Posterior vena cava (tissue), 2 donors: Measurements from ENCODE around the gene TNFAIP3. TPM values are rescaled to one million over a fixed set of nuclear protein-coding genes. Genes with fewer than 3 reads are reported as not detected.
A peak's percentile ranks its signal among the peaks of the same experiment; 100 is the strongest.
"Not testable (repeated sequence)": the region's sequence is repeated elsewhere in the genome, so short reads cannot be mapped to it uniquely, and the experiment has no call there.

Source experiments
- DNase-seq: peaks from one replicate; pipeline ENCODE4 v3.0.0-alpha.2; 2020; ENCODE audit warnings: low spot score
- intact Hi-C, 2 donors: fragments of 100-400 bp; cut with DNase I; formaldehyde crosslinking; loops; one replicate each; pipeline versions ENCODE4 v1.14.1 to v1.14.2; 2022 to 2023
- total RNA-seq, 2 donors: library from RNA; stranded (reverse); fragmentation: NEBNext Ultra II Directional; extraction: Animal tissue kit (Norgen Biotek cat#: 25700); gene quantifications; one replicate each; pipeline ENCODE4 v1.2.1, GENCODE V29; 2021
- donor health status: DM: yes; HTN: yes; CAD: no.
- donor health status: DM: yes; HTN: yes; CAD: no.

The TNFAIP3 gene
- total RNA-seq, 2 donors from 2014 or later: 19.0 to 28.6 TPM

DNA sequence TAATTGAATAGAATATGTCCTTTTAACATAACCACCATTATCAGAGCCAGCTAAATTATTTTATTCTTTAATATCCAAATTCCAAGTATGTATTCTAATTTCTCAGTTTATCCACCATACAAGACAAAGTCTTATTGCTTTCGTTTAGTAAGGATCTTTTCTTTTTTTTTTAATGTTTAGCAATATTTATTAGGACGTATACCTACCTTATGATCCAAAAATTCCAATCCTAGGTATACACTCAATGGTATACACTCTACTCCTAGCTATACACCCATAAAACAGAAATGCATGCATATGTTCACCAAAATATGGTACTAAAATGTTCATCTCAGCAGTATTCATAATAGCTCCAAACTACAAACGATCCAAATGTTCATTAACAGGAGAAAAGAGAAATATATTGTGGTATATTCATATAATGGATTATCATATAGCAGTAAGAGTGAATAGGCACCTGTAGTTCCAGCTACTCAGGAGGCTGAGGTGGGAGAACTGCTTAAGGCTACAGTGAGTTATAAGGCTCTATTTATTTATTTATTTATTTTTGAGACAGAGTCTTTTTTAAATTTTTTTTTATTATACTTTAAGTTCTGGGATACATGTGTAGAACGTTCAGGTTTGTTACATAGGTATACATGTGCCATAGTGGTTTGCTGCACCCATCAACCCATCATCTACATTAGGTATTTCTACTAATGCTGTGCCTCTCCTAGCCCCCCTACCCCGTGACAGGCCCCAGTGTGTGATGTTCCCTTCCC lies 17.3 kb downstream of the TNFAIP3 start:
- DNase-seq: no peak
- intact Hi-C loops: no loop called here

DNA sequence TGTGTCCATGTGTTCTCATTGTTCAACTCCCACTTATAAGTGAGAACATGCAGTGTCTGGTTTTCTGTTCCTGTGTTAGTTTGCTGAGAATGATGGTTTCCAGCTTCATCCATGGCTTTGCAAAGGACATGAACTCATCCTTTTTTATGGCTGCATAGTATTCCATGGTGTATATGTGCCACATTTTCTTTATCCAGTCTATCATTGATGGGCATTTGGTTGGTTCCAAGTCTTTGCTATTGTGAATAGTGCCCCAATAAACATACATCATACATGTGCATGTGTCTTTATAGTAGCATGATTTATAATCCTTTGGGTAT lies 17.8 kb downstream of the TNFAIP3 start:
- intact Hi-C loops, DNase-seq: not testable (repeated sequence)

DNA sequence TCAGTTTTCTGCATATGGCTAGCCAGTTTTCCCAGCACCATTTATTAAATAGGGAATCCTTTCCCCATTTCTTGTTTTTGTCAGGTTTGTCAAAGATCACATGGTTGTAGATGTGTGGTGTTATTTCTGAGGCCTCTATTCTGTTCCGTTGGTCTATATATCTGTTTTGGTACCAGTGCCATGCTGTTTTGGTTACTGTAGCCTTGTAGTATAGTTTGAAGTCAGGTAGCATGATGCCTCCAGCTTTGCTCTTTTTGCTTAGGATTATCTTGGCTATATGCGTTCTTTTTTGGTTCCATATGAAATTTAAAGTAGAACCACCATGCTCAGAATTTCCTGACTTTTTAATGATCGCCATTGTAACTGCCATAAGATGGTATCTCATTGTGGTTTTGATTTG lies 19.2 kb downstream of the TNFAIP3 start:
- intact Hi-C loops, DNase-seq: not testable (repeated sequence)

DNA sequence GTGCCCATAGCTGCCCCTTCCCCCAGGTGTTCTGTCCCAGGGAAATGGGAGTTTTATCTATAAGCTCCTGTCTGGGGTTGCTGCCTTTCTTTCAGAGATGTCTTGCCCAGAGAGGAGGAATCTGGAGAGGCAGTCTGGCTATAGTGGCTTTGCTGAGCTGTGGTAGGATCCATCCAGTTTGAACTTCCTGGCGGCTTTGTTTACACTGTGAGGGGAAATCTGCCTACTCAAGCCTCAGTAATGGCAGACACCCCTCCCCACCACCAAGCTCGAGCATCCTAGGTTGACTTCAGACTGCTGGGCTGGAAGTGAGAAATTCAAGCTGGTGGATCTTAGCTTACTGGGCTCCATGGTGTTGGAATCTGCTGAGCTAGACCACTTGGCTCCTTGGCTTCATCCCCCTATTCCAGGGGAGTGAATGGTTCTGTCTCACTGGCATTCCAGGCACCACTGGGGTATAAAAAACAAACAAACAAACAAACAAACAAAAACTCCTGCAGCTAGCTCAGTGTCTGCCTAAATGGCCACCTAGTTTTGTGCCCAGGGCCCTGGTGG lies 24.0 kb downstream of the TNFAIP3 start:
- DNase-seq: no peak
- intact Hi-C loops: loop anchor here in 1 of 2 donors (5.0 kb wide), 1 partner anchor 1194 kb away; no protein-coding TSS in a partner anchor

DNA sequence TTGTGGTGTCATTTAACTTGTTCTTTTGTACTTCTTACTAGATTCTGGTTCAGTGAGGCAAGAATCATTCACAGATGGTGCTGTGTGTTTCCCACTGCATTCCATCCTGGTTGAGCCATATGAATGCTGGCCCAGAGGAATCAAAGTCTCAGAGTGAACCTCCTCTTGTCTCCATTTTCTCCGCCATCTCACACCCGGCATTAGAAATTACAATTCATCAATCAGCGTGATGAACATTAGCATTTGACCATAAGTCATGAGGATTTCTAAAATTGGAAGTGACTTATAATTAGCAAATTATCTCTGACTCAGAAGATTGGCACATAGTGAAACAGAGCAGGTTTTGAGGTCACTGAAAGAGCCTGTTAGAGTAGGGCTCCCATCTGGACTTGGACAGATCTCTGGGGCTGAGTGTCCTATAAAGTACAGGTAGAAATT lies 25.2 kb downstream of the TNFAIP3 start:
- intact Hi-C loops: loop anchor here in 1 of 2 donors (5.0 kb wide), 1 partner anchor 1195 kb away; no protein-coding TSS in a partner anchor
- no peak for DNase-seq

DNA sequence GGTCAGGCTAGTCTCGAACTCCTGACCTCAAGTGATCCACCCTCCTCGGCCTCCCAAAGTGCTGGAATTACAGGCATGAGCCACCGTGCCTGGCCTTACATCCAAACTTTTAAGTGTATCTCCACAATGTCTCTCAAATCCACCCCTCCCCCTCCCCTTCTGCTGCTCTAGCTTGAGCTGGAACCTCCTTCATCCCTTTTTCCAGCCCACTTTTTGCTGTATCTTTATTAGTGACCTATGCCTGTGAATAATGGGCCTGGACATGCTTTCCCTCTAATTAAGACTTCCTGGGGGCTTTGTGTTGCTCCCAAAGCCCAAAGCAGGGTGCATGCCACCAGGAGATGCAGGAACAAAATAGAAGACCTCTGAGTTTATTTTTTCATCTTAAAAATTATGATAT lies 26.1 kb downstream of the TNFAIP3 start:
- DNase-seq: no peak
- intact Hi-C loops: loop anchor here in 1 of 2 donors (5.0 kb wide), 1 partner anchor 1196 kb away; no protein-coding TSS in a partner anchor

DNA sequence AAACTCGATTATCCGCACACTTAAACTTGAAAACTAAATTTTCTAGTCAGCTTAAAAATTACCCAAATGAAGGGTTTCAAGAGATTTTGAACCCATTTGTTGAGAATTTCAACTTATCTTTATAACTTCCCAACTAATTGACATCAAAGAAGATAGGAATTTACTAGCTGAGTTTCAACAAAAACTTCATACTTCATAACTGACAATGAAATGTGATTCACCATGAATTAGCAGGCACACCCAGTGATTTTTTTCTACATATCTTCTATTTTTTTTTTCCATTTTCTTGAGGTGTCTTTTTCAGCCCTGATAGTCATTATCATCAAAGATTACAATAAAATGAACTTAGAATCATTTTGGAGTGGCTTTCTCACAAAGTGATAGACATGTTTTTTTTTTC lies 26.7 kb downstream of the TNFAIP3 start:
- intact Hi-C loops: loop anchor here in 1 of 2 donors (5.0 kb wide), 1 partner anchor 1196 kb away; no protein-coding TSS in a partner anchor
- DNase-seq: no peak

DNA sequence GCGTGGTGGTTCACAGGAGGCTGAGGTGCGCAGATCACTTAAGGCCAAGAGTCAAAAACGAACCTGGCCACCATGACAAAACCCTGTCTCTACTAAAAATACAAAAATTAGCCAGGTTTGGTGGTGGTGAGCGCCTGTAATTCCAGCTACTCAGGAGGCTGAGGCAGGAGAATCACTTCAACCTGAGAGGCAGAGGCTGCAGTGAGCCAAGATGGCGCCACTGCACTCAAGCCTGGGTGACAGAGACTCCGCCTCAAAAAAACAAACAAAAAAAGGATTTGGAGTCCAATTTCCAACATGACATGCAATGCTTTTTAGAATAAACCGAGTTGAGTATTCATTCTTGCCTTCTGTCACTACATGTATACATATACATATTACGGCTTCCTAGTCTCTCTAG lies 27.3 kb downstream of the TNFAIP3 start:
- DNase-seq: not testable (repeated sequence)
- intact Hi-C loops: loop anchor here in 1 of 2 donors (5.0 kb wide), 1 partner anchor 1197 kb away; no protein-coding TSS in a partner anchor

DNA sequence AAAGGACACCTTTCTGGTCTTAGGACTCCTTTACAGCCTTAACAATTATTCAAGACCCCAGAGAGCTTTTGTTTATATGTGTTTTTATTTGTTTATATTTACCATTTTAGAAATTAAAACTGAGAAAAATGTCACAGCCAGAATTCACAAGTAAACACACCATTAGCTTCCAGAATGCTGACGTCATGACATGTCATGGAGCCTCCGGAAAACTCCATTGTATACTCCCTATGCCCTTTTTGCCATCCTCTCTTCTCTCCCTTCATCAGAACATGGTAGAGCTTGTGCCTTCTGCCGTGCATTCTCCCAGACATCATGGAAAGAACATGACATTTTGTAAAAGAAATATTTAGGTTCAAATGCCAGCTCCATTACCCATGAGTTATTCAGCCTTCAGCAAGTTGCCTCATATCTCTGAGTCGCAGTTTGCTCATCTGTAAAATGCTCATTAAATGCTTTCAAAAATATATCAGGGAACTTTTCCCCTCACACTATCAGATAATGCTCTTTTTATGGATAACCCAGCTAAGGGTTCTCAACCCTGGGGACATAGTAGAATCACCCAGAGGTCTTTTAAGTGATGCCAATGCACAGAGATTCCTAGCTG lies 27.8 kb downstream of the TNFAIP3 start:
- intact Hi-C loops: loop anchor here in 1 of 2 donors (5.0 kb wide), 1 partner anchor 1198 kb away; no protein-coding TSS in a partner anchor
- DNase-seq: no peak

DNA sequence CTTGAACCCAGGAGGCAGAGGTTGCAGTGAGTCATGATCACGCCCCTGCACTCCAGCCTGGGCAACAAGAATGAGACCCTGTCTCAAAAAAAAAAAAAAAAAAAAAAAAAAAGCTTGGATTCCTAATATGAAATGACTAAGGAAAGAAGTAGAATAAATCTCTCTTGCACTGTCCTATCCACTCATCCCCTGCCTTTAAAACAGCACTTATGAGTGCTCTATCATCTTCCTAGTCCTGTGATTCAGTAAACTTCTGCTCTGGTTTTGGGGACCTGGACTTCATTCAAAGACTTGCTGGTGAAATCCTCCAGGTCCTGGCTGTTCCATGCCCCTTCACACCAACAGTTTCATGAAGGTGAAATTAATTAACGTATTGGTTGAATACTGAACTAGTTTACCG lies 29.6 kb downstream of the TNFAIP3 start:
- no peak for DNase-seq
- intact Hi-C loops: no loop called here

DNA sequence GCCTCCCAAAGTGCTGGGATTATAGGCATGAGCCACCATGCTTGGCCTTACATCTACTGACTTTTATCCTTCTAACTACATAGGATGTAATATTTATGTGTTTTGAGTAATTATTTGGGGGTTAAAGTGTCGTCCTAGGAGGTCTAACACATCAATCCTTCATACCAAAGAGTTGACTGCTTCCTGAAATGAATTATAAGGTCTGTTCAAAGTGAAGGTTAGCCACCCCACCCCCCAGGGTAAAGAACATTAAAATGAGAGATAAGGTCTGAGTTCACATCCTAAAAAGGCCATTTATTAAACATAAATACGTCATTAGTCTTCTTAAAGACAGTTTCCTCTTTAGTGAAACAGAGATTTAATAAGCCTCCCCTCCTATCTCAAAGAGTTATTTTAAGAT lies 33.8 kb downstream of the TNFAIP3 start:
- intact Hi-C loops: no loop called here
- no peak for DNase-seq

DNA sequence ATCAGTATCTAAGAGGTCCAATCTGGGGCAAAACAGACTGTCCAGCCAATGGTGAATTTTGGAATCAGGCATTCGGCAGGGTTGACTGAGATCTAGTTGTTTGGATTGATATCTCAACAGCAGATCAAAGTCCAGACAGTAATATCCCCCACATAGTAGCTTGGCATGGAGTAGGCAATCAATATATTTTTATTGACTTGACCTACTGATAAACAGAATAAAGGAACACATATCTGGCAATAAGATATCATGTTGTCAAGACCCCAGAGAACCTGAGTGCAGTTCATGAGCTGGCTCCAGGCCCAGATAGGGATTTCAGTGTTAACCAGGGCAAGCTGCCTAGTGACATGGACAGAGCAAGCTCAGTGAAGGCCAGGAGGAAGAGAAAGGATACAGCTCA lies 34.4 kb downstream of the TNFAIP3 start:
- intact Hi-C loops: no loop called here
- DNase-seq: no peak

DNA sequence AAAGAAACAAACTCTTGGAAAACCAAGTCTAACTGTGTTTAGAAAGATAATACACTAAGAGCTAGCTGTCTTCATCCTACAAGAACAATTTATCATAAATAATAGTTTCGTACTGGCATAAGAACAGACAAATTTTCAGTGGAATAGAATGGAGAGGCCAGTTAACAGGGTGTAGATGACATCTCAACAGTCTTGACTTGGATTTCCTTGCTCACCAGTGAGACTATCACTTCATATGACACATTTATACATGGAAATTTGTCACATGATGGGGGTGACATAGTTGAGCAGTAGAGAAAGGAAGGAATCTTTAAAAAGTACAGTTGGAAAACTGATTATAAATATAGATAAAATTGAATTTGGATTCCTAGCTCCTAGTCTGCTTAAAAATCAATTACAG lies 35.6 kb downstream of the TNFAIP3 start:
- intact Hi-C loops: no loop called here
- DNase-seq: no peak

DNA sequence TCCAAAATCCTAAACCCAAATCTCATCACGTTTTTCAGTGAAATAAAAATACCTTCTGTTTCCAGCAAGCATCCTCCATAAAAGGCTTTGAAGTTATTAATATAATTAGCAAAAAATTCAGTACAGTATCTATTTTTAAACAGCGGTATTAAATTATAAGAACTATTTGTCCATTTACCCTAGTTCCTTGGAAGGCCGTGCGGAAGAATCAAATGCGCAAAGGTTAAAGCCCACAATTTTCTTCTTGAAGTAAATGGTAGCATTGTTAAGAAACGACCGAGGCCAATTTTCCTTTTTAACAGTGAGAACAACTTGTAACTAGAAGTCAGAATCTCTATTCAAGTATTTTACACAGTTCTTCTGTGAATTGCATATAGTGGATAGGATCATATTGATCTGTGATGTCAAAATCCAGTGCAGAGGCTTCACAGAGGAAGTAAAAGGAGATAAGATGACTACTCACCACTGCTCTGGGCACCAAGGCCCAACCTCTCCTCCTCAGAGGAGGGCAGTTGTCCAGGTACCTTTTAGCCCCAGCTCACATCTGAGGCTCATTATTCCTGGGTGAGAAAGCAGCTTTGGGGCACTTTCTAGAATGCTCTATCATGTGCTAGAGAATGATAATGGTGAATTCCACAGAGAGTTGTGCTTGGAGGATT lies 36.3 kb downstream of the TNFAIP3 start:
- no peak for DNase-seq
- intact Hi-C loops: no loop called here

DNA sequence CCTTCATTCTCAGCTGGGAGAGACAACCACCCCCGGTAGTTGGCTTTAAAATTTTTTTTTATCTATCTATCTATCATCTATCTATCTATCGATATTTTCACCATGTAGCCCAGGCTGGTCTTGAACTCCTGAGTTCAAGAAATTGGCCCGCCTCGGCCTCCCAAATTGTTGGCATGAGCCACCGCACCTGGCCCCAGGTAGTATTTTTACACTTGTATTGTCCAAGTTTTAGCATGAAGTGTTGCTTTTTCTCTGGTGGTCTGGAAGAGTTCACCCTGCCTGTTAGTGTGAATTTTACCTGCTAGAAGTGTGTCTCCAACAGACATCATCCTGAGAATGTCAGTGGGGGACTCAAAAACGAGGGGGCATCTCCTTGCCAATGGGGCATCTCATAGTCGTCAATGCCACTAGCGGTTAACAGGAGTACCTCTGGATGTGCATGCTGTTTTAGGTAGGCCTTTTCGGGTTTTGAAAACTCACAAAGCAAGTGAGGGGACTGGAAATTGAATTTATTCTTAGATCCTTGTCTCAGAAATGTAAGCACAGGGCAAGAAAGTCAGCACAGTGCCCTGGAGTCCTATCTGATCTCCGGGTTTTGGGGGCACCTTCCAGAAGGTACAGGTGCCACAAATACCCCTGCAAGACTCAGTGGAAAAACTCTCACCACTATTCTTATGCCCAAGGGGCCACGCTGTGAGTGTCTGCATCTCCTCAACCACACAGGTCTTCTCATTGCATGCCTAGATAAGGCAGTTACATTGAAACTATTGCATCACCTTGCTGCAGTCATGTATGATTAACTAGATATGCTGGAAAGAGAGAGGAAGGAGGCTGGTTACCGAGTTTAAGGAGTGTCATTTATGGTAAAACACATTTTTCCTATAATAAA lies 37.1 kb downstream of the TNFAIP3 start:
- DNase-seq: no peak
- intact Hi-C loops: no loop called here

DNA sequence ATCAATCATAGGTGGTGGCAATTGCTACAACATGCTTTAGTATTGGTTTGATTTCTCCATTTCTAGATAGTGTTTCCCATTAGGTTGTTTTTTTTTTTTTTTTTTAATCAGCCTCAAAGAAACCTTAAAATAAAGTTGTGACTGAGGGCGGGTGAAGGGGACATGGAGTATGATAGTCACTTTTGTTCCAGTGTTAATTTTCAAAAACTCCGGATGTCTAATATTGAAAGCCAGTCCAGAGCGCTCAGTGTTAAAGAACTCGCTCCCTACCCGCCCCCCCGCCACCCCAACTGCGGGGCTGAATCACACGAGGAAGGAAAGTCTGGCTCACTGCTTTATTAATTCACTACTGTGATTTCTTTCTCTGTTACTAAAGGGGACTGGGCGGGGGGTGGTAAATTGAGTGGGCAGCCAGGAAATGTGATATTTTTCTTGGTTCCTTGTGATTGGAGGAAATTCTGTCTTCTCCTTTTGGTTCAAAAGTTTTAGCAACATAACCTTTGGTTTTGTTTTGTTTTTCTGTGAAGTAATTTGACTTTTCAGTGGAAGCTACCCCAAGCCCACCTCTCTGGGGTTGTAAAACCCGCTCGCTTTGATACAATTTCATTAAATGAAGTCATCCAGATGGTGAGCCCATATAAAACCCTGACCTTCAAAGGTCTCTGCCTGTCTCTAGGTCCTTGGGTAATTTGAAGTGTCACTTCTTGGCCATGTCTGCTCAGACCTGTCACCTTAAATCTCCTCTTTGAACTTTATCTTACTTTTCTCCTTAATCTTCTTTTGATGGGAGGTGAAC lies 38.0 kb downstream of the TNFAIP3 start:
- peak; percentile 80 for DNase-seq
- intact Hi-C loops: no loop called here

DNA sequence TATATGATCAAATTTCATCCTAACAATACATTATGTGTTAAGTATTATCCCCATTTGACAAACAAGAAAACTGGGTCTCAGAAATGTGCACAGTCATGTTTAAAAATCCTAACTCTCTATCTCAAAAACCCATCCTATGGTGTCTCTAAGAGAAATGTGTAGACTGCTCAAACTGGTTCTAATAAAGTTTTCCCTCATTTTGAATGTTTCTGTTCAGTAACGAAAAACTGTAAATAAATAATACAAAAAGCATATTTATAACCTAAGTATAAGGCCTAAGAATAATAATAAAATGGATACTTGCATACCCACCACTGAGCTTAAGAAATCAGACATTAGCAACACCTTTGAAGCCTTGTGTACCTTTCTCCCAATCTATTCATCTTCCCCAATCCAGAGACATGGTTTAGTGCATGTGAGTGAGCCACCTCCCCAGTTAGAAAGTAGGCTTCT lies 39.0 kb downstream of the TNFAIP3 start:
- intact Hi-C loops: no loop called here
- no peak for DNase-seq

DNA sequence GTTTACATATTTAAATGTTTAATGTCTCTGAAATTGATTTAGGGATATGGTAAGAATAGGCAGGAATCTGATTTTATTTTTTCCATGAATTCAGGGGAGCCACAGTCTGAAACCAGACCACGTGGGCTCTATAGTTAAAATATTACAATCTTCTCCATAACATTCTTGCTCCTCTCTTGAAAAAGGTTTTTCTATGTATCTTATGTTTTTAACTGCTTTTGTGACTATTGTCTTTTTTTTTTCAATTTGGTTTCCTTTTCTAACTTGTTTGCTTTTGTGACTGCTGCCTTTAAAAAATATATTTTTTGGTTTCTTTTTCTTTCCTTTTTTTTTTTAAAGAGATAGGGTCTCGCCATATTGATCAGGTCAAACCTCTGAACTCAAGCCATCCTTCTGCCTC lies 40.1 kb downstream of the TNFAIP3 start:
- intact Hi-C loops: no loop called here
- no peak for DNase-seq
